ENCODE data around the gene SEC61B. TPM values are rescaled to one million over a fixed set of nuclear protein-coding genes. Genes with fewer than 3 reads are reported as not detected.

SEC61B gene
- total RNA-seq, 1 experiment from 2014 or later: 267 TPM

DNA sequence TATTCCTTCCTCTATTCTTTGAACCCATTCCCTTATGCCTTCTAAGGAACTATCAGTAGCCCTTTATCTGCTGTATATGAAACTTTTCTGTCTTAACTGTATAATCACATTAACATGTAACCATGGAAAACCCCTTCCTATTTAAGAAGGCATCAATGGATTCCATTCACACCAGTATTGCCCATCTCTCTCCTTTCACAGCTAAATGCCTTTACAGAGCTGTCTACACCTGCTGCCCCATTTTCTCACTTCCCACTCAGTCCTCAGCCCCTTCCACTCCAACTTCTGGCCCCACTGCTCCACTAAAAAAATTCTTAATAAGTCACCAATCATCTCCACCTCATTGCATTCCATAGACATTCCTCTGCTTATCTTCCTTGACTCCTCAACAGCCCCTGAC is 50.8 kb downstream of the SEC61B start:
- no peak for DNase-seq (ENCODE audit: low read depth)

GRCh38 chr9:99274016-99274415 is 51.9 kb downstream of the SEC61B start:
- no peak for DNase-seq (ENCODE audit: low read depth)

- no peak for DNase-seq (ENCODE audit: low read depth)
These were observed 52.4 kb downstream of the SEC61B start for GRCh38 chr9:99274495-99274894.

Other genes starting within 250 kb of the SEC61B start
- gene TGFBR1, start 117.2 kb upstream of the SEC61B start, total RNA-seq (2014; rRNA removed; shearing (Covaris generic)): 51.5 and 54.8 TPM in 2 replicates
- gene ALG2, start 340 bp upstream of the SEC61B start, total RNA-seq (2014; rRNA removed; shearing (Covaris generic)): 49.4 and 55.6 TPM in 2 replicates